T-helper 2 cell treated with Interferon-gamma antibody and Interleukin-4, amounts not matched to agents 5 μg/mL and 100 μg/mL, for 36 hours (primary cell): ENCODE results near the gene SZT2.
"Not testable (repeated sequence)": the region's sequence is repeated elsewhere in the genome, so short reads cannot be mapped to it uniquely, and the experiment has no call there.

Source experiments
- DNase-seq: peaks from one replicate; pipeline ENCODE4 v3.0.0; 2021; ENCODE audit warnings: low spot score
- H3K27ac Mint-ChIP-seq: one replicate; pipeline ENCODE4 v1.8.0; 2021; ENCODE audit warnings: mild to moderate bottlenecking, mixed read lengths
- H3K27me3 Mint-ChIP-seq: one replicate; pipeline ENCODE4 v1.8.0; 2021; ENCODE audit warnings: low read depth, mixed read lengths
- H3K36me3 Mint-ChIP-seq: one replicate; pipeline ENCODE4 v1.8.0; 2021; ENCODE audit warnings: low read depth, mixed read lengths
- H3K4me1 Mint-ChIP-seq: one replicate; pipeline ENCODE4 v1.8.0; 2021; ENCODE audit warnings: low read depth, mixed read lengths
- H3K4me3 Mint-ChIP-seq: one replicate; pipeline ENCODE4 v1.8.0; 2022; ENCODE audit warnings: mild to moderate bottlenecking, moderate library complexity, mixed read lengths
- H3K9me3 Mint-ChIP-seq: one replicate; pipeline ENCODE4 v1.8.0; 2021; ENCODE audit warnings: mixed read lengths

SZT2 gene

DNA sequence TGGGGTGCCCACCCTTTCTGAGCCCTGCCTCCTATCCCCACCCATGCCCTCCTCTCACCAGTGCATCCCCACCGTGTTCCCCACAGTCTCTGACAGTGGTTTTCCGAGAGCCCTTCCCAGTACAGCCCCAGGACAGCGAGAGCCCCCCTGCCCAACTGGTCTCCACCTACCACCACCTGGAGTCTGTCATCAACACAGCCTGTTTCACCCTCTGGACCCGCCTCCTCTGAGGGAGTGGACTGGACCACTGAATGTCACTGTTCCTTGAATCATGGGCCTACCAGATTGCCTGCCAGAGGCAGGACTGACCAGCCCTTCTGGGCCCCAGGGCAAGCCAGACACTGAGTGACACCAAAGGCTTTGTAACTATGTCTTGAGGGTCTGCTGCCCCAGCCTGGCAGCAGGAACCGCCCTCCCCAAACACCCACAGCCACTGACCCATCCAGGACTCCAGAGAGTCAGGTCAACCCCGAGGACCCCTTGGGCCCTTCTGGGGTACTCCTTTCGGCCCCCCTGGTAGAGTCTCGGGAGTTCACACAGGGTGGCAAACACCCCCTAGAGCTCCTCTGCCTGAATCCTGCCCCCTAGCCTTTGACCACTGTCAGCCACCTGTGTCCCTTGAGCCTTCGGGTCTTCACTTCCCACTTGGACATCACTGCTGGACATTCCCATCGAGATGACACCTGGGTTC lies 60.7 kb downstream of the SZT2 start:
- Mint-ChIP-seq H3K27ac (no peak overlapping the region), H3K4me3 (no peak overlapping the region), H3K4me1 (peaks cover 18% of the 10 kb centered on the region), H3K36me3 (peaks cover 47% of the 10 kb centered on the region), H3K27me3 (peaks cover 2% of the 10 kb centered on the region), H3K9me3 (no peaks in the 10 kb centered on the region)
- no peak for DNase-seq

DNA sequence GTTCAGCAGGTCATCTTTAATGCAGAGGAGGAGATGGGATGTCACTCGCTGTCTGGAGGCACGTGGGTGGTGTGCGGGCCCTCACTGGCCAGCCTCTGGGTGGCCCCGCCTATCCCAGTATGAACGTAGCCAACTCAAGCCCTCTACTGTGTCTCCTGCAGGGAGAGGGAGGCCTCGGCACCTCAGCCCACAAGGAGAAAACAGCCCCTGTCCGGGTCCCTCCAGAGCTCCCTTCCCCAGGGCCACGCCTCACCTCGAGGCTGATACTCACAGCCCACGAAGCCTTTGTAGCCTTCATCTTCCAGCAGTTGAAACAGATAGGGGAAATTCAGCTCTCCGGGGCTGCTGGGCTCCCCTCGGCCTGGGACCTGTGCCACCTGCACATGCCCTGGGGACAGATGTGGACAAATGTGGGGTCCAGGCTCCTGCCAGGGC lies 61.5 kb downstream of the SZT2 start:
- no peak for DNase-seq
- peaks cover 9% of the 10 kb centered on the region for H3K27me3 Mint-ChIP-seq
- peaks cover 45% of the 10 kb centered on the region for H3K36me3 Mint-ChIP-seq
- H3K27ac Mint-ChIP-seq: peak overlapping the region; percentile 37
- H3K4me3 Mint-ChIP-seq: no peak overlapping the region
- H3K4me1 Mint-ChIP-seq: peaks cover 18% of the 10 kb centered on the region
- no peaks in the 10 kb centered on the region for H3K9me3 Mint-ChIP-seq

GRCh38 chr1:43451701-43452532 lies 62.2 kb downstream of the SZT2 start:
- no peak for DNase-seq
- Mint-ChIP-seq H3K27ac (peak overlapping the region; percentile 66), H3K9me3 (no peaks in the 10 kb centered on the region), H3K4me3 (peak overlapping the region; percentile 74), H3K27me3 (peaks cover 14% of the 10 kb centered on the region), H3K36me3 (peaks cover 42% of the 10 kb centered on the region), H3K4me1 (peaks cover 18% of the 10 kb centered on the region)

GRCh38 chr1:43452789-43453441 lies 63.2 kb downstream of the SZT2 start:
- peaks cover 37% of the 10 kb centered on the region for H3K36me3 Mint-ChIP-seq
- DNase-seq: no peak
- H3K9me3 Mint-ChIP-seq: no peaks in the 10 kb centered on the region

DNA sequence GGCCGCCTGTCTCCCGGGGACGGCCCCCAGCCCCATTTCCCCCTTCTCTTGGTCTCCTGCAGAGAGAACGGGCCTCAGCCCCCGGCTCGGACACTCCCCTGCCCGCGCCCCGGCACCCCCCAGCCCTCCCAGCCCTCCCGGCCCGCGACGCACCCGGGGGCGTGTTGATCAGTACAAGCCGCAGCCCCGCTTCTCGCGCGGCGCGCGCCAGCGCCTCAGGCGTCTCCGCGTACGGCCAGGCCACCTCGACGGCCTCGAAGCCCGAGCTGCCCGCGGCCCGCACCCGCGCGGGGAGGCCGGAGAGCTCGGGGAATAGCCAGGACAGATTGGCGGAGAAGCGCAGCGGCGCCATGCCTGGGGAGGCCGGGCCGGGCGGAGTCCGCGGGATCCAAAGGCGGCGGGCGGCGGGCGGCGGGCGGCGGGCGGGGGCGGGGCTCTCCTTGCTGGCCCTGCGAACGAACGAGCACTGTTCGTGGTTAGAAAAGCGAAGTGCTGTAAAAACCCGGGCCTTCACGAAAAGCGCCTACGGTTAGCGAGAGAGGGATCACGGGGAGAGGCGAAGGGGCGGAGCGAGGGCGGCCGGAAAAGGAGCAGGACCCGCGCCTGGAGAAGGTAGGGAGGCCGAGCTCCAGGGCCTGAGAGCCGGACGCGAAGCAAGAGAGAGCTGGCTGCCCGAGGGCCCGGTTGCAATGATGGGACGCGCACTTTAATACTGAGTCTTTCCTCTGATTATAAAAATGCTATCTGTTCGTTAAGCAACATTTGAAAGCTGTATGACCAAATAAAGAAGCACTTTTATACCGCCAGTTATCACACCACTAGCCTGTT lies 64.0 kb downstream of the SZT2 start, which contains the start of gene HYI:
TSS of gene HYI (minus strand) at position 490 of the 828 bp plus-strand sequence. CDS start at position 352, 138 bp downstream.
- Mint-ChIP-seq H3K4me1 (peaks cover 18% of the 10 kb centered on the region), H3K4me3 (peak within 1 kb of the TSS; percentile 85), H3K9me3 (no peaks in the 10 kb centered on the region), H3K27me3 (peaks cover 29% of the 10 kb centered on the region), H3K27ac (peak within 1 kb of the TSS; percentile 88), H3K36me3 (peaks cover 35% of the 10 kb centered on the region)
- DNase-seq: peak; percentile 78

More at GRCh38 chr1:43452789-43453441, 63.2 kb downstream of the SZT2 start:
- Mint-ChIP-seq H3K4me3 (peak overlapping the region; percentile 74), H3K4me1 (peaks cover 18% of the 10 kb centered on the region), H3K27me3 (peaks cover 22% of the 10 kb centered on the region), H3K27ac (peak overlapping the region; percentile 86)

DNA sequence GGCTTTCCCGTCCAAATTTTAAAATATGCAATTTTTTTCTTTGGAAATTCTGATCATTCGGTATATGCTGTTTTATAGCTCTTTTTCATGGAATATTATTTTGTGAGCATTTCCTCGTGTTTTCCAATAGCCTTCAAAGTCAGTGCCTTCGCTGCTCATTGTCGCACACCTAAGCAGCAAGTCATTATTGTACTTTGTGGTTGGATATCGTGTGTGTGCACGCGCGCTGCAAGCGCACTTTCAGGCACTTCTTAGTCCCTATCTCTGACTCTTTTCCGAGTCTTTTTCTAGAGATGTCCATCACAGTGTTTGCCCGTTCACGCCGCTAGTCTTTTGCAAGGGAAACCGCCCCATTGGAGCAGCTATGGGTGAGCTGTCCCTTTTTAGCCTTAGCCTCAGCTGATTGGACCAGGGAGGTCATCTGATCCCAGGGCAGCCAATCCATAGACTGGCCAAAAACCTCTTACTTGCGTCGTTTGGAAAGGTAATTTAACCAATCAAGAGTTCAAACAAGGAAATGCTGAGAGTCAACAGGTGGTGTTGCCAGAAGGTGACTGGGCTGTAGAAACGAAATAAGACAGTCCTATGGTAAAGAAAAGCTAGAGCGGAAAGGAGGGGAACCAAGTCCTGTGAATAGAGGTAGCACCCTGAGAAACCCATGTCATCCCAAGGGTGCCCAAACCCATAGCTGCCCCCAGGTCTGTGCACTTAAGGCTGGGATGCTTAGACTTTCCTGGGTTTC lies 64.7 kb downstream of the SZT2 start:
- H3K27me3 Mint-ChIP-seq: peaks cover 37% of the 10 kb centered on the region
- peaks cover 18% of the 10 kb centered on the region for H3K4me1 Mint-ChIP-seq
- H3K9me3 Mint-ChIP-seq: no peaks in the 10 kb centered on the region
- peaks cover 29% of the 10 kb centered on the region for H3K36me3 Mint-ChIP-seq
- DNase-seq: peak; percentile 75
- peak overlapping the region; percentile 88 for H3K27ac Mint-ChIP-seq
- H3K4me3 Mint-ChIP-seq: peak overlapping the region; percentile 85

DNA sequence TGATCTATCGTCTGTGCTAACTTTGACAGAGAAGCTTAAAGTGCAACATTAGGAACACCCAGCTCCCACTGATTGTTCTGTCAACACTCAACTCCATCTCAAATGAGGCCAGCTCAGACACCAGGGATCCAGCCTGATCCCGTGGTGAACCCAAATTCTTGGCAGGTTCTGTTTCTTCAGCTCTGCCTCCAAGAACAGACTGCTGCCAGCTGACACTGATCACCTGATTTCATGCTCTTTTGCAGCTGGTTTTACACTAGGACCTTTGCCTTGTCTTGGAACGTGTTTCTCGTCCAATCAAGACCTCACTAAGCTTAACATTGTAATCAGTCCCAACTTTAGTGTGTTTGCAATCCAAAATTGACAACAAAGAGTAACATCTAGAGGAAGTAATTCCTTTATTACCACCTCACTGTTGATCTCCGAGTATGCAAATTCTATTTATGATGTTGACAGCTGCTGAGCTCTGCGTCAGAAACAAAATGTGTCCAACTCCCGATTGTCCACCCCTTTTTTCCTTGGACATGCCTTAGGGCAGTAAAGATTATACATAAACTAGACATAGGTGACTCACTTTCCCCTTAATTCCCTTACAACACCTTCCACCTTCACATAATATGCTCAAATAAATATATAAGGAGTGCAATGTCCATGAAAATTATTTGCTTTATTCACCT lies 65.7 kb downstream of the SZT2 start:
- peaks cover 42% of the 10 kb centered on the region for H3K27me3 Mint-ChIP-seq
- peaks cover 23% of the 10 kb centered on the region for H3K36me3 Mint-ChIP-seq
- H3K27ac Mint-ChIP-seq: no peak overlapping the region
- DNase-seq: no peak
- H3K9me3 Mint-ChIP-seq: no peaks in the 10 kb centered on the region
- peaks cover 18% of the 10 kb centered on the region for H3K4me1 Mint-ChIP-seq
- peak overlapping the region; percentile 45 for H3K4me3 Mint-ChIP-seq

DNA sequence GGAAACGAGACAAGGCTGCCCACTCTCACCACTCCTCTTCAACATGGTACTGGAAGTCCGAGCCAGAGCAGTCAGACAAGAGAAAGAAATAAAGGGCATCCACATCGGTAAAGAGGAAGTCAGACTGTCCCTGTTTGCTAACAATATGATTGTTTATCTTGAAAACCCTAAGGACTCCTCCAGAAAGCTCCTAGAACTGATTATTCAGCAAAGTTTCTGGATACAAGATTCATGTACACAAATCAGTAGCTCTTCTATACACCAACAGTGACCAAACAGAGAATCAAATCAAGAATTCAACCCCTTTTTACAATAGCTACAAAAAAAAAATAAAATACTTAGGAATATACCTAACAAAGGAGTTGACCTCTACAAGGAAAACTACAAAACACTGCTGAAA lies 68.7 kb downstream of the SZT2 start:
- Mint-ChIP-seq H3K27me3 (peaks cover 45% of the 10 kb centered on the region), H3K4me1 (peaks cover 11% of the 10 kb centered on the region)
- DNase-seq, H3K9me3 Mint-ChIP-seq, H3K27ac Mint-ChIP-seq, H3K36me3 Mint-ChIP-seq, H3K4me3 Mint-ChIP-seq: not testable (repeated sequence)

GRCh38 chr1:43460988-43461693 lies 71.4 kb downstream of the SZT2 start:
- H3K9me3 Mint-ChIP-seq: no peaks in the 10 kb centered on the region
- H3K4me1 Mint-ChIP-seq: peaks cover 3% of the 10 kb centered on the region
- H3K4me3 Mint-ChIP-seq: no peak overlapping the region
- no peak for DNase-seq
- H3K36me3 Mint-ChIP-seq: no peaks in the 10 kb centered on the region
- peaks cover 36% of the 10 kb centered on the region for H3K27me3 Mint-ChIP-seq
- H3K27ac Mint-ChIP-seq: no peak overlapping the region

DNA sequence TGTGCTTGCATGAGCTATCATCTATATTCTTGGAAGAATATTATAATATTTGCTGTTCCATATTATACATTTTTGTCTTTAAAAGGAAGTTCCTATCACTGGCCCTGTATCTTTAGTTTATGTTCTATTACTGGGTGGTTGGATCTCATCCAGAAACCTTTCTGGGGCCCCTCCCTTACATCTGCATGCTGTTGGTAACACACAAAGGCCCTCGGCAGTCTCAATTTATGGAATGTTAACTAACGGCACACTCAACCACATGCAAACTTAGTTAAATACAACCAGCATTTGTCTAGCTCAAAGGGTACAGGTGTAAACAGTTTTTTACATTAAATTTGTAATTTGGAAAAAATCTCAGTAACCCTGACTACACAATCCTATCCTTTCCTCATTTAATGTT lies 73.8 kb downstream of the SZT2 start:
- H3K27ac Mint-ChIP-seq: no peak overlapping the region
- no peaks in the 10 kb centered on the region for H3K36me3 Mint-ChIP-seq
- no peak for DNase-seq

GRCh38 chr1:43464681-43465504 lies 75.2 kb downstream of the SZT2 start:
- peaks cover 3% of the 10 kb centered on the region for H3K27me3 Mint-ChIP-seq
- no peak for DNase-seq
- no peaks in the 10 kb centered on the region for H3K36me3 Mint-ChIP-seq
- H3K4me3 Mint-ChIP-seq: no peak overlapping the region
- H3K9me3 Mint-ChIP-seq: no peaks in the 10 kb centered on the region
- H3K4me1 Mint-ChIP-seq: peaks cover 9% of the 10 kb centered on the region
- no peak overlapping the region for H3K27ac Mint-ChIP-seq

More for the DNA sequence above, 73.8 kb downstream of the SZT2 start:
- Mint-ChIP-seq H3K27me3 (peaks cover 18% of the 10 kb centered on the region), H3K4me1 (peaks cover 9% of the 10 kb centered on the region), H3K4me3 (no peak overlapping the region), H3K9me3 (no peaks in the 10 kb centered on the region)
